ENCODE measurements around the gene SUPT3H. TPM values are rescaled to one million over a fixed set of nuclear protein-coding genes. Genes with fewer than 3 reads are reported as not detected.

SUPT3H gene
- total RNA-seq, 3 donors from 2014 or later (not counting 1 experiment from before 2014, with no cell fraction given): 7.3 to 10.9 (median 9.9) TPM

- Histone ChIP-seq H3K27me3 (ENCODE audit: control insufficient read depth, insufficient read depth, low read length) (no peaks in the 10 kb centered on the region), H3K36me3 (ENCODE audit: control insufficient read depth, insufficient read depth, low read length) (no peaks in the 10 kb centered on the region), H3K4me1 (ENCODE audit: control insufficient read depth, insufficient read depth, low read length) (peaks cover 4% of the 10 kb centered on the region), H3K27ac (ENCODE audit: low read length) (no peak overlapping the region), H3K4me3 (ENCODE audit: low read length) (no peak overlapping the region), H3K9me3 (ENCODE audit: control insufficient read depth, insufficient read depth, low read length) (no peaks in the 10 kb centered on the region)
- WGBS (ENCODE audit: insufficient coverage): 96% methylated on average over 2 of the region's 3 CpGs
- H3K4me3 Mint-ChIP-seq: no peak overlapping the region
- intact Hi-C loops (cut with micrococcal nuclease): no loop called here
- DNase-seq (no peak), ATAC-seq (no peak)
- H3K36me3 Mint-ChIP-seq: no peaks in the 10 kb centered on the region
- no peaks in the 10 kb centered on the region for H3K27me3 Mint-ChIP-seq (ENCODE audit: low read depth in 2 of 2)
- TF ChIP-seq CTCF (IDR thresholded peaks at IDR 0.05): no peak
- no peaks in the 10 kb centered on the region for H3K9me3 Mint-ChIP-seq
- peaks cover 24% of the 10 kb centered on the region in 2 donors for H3K4me1 Mint-ChIP-seq
- H3K27ac Mint-ChIP-seq: no peak overlapping the region
Measured at GRCh38 chr6:45375449-45375848, 2.3 kb downstream of the SUPT3H start.

GRCh38 chr6:45371924-45372573 is 5.7 kb downstream of the SUPT3H start:
- H3K36me3 ChIP-seq (ENCODE audit: control insufficient read depth, insufficient read depth, low read length): no peaks in the 10 kb centered on the region
- no peaks in the 10 kb centered on the region for H3K9me3 Mint-ChIP-seq
- no peaks in the 10 kb centered on the region for H3K27me3 Mint-ChIP-seq (ENCODE audit: low read depth in 2 of 2)
- intact Hi-C loops (cut with micrococcal nuclease): no loop called here
- no peaks in the 10 kb centered on the region for H3K9me3 ChIP-seq (ENCODE audit: control insufficient read depth, insufficient read depth, low read length)
- H3K27ac Mint-ChIP-seq: no peak overlapping the region
- 92% methylated on average over 2 of the region's 3 CpGs for WGBS (ENCODE audit: insufficient coverage)
- no peaks in the 10 kb centered on the region for H3K36me3 Mint-ChIP-seq
- no peaks in the 10 kb centered on the region for H3K27me3 ChIP-seq (ENCODE audit: control insufficient read depth, insufficient read depth, low read length)
- TF ChIP-seq CTCF (IDR thresholded peaks at IDR 0.05): no peak
- ATAC-seq (no peak), DNase-seq (no peak)
- H3K4me3 ChIP-seq (ENCODE audit: low read length): no peak overlapping the region
- no peak overlapping the region for H3K4me3 Mint-ChIP-seq
- peaks cover 7% of the 10 kb centered on the region in 2 donors for H3K4me1 Mint-ChIP-seq
- no peaks in the 10 kb centered on the region for H3K4me1 ChIP-seq (ENCODE audit: control insufficient read depth, insufficient read depth, low read length)
- no peak overlapping the region for H3K27ac ChIP-seq (ENCODE audit: low read length)

GRCh38 chr6:45369870-45370269 is 7.9 kb downstream of the SUPT3H start:
- no peak overlapping the region for H3K27ac Mint-ChIP-seq
- no peaks in the 10 kb centered on the region for H3K4me1 Mint-ChIP-seq
- H3K4me1 ChIP-seq (ENCODE audit: control insufficient read depth, insufficient read depth, low read length): no peaks in the 10 kb centered on the region
- H3K27ac ChIP-seq (ENCODE audit: low read length): no peak overlapping the region
- H3K27me3 ChIP-seq (ENCODE audit: control insufficient read depth, insufficient read depth, low read length): no peaks in the 10 kb centered on the region
- WGBS (ENCODE audit: insufficient coverage): 86% methylated on average over 1 of the region's 1 CpG
- no peak overlapping the region for H3K4me3 ChIP-seq (ENCODE audit: low read length)
- no peaks in the 10 kb centered on the region for H3K9me3 ChIP-seq (ENCODE audit: control insufficient read depth, insufficient read depth, low read length)
- TF ChIP-seq CTCF (IDR thresholded peaks at IDR 0.05): no peak
- H3K36me3 ChIP-seq (ENCODE audit: control insufficient read depth, insufficient read depth, low read length): no peaks in the 10 kb centered on the region
- H3K27me3 Mint-ChIP-seq (ENCODE audit: low read depth in 2 of 2): no peaks in the 10 kb centered on the region
- DNase-seq (no peak), ATAC-seq (no peak)
- H3K36me3 Mint-ChIP-seq: no peaks in the 10 kb centered on the region
- no peaks in the 10 kb centered on the region for H3K9me3 Mint-ChIP-seq
- intact Hi-C loops (cut with micrococcal nuclease): no loop called here
- H3K4me3 Mint-ChIP-seq: no peak overlapping the region

GRCh38 chr6:45367999-45368398 is 9.7 kb downstream of the SUPT3H start:
- Mint-ChIP-seq H3K4me3 (no peak overlapping the region), H3K36me3 (no peaks in the 10 kb centered on the region), H3K27me3 (ENCODE audit: low read depth in 2 of 2) (no peaks in the 10 kb centered on the region), H3K9me3 (no peaks in the 10 kb centered on the region), H3K27ac (no peak overlapping the region), H3K4me1 (no peaks in the 10 kb centered on the region)
- intact Hi-C loops (cut with micrococcal nuclease): no loop called here
- no peak for TF ChIP-seq CTCF (IDR thresholded peaks at IDR 0.05)
- Histone ChIP-seq H3K36me3 (ENCODE audit: control insufficient read depth, insufficient read depth, low read length) (no peaks in the 10 kb centered on the region), H3K4me1 (ENCODE audit: control insufficient read depth, insufficient read depth, low read length) (no peaks in the 10 kb centered on the region), H3K27me3 (ENCODE audit: control insufficient read depth, insufficient read depth, low read length) (no peaks in the 10 kb centered on the region), H3K9me3 (ENCODE audit: control insufficient read depth, insufficient read depth, low read length) (no peaks in the 10 kb centered on the region), H3K4me3 (ENCODE audit: low read length) (no peak overlapping the region), H3K27ac (ENCODE audit: low read length) (no peak overlapping the region)
- no peak for ATAC-seq
- no peak for DNase-seq
